GM12872 (cell line): ENCODE results near the gene HEATR1.

Experiments used
- TF ChIP-seq, protein P1 (sequence below): IDR thresholded peaks from 3 replicates; pipeline ENCODE4 v1.5.1; 2011; ENCODE audit warnings: low read depth, mild to moderate bottlenecking, low read length, moderate library complexity; ENCODE audit not compliant: insufficient read depth

Gene HEATR1

GRCh38 chr1:236523704-236524141, 80.6 kb downstream of the HEATR1 start, which contains the start of gene LGALS8:
Gene LGALS8, plus strand, starts transcription at chr1:236523982. Its CDS starts 2,089 bp downstream, at chr1:236526071.
- TF ChIP-seq, protein P1, sequence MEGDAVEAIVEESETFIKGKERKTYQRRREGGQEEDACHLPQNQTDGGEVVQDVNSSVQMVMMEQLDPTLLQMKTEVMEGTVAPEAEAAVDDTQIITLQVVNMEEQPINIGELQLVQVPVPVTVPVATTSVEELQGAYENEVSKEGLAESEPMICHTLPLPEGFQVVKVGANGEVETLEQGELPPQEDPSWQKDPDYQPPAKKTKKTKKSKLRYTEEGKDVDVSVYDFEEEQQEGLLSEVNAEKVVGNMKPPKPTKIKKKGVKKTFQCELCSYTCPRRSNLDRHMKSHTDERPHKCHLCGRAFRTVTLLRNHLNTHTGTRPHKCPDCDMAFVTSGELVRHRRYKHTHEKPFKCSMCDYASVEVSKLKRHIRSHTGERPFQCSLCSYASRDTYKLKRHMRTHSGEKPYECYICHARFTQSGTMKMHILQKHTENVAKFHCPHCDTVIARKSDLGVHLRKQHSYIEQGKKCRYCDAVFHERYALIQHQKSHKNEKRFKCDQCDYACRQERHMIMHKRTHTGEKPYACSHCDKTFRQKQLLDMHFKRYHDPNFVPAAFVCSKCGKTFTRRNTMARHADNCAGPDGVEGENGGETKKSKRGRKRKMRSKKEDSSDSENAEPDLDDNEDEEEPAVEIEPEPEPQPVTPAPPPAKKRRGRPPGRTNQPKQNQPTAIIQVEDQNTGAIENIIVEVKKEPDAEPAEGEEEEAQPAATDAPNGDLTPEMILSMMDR = no peak

- TF ChIP-seq, protein P1 = no peak
Measured at GRCh38 chr1:236522937-236523703, 81.2 kb downstream of the HEATR1 start.

GRCh38 chr1:236520445-236521005, 83.8 kb downstream of the HEATR1 start:
- TF ChIP-seq, protein P1 = no peak

DNA sequence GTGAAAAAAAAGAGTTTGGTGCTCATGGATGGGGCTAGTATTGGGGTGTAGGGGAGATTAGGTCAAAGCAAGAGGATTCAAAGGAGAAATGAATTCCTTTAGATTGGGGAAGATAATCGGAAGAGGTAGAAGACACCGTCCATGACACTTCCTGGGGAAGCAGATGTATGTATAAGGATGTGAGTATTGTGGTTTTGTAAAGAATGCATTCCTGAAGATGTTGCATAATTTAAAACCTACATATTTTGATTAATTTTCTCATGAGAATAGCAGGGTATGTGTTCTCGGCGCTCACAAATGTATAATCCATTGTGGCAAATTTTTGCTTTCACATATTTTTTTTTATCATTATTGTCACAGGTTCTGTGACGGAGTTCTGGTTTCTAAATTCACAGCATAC, 86.0 kb downstream of the HEATR1 start:
- TF ChIP-seq, protein P1 = no peak

DNA sequence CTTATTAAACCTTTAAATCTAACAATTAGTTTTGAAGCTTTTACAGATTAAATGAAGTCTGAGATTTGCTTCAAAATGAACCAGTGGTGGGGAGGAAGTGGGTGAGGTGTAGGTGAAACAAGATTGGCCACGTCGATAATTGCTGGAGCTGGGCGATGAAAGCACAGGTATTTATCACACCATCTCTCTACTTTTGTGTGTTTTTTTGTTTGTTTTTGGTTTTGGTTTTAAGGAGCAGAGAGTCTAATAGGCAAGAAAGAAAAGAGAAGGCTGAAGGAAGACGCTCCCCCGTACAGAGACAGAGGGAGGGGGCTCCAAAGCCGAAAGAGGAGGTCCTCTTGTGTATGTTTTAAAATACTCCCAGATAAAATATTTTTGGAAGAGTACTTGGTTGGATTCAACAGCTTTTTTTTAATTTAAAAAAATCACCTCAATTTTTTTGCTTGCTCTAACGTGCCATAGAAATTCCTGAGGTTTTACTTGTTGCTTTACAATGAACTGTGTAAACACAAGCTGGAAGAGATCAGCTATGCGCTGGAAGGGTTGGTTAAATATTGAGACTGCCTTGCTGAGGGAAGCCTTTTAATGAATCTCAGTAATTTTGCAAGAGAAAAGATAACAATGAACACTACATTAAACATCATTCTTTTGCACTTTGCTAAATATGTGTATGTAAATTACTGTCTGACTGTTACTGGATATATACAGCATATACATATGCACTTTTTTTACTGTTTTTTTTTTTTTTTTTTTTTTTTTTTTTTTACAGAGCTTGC, 87.2 kb downstream of the HEATR1 start:
- TF ChIP-seq, protein P1 = no peak

DNA sequence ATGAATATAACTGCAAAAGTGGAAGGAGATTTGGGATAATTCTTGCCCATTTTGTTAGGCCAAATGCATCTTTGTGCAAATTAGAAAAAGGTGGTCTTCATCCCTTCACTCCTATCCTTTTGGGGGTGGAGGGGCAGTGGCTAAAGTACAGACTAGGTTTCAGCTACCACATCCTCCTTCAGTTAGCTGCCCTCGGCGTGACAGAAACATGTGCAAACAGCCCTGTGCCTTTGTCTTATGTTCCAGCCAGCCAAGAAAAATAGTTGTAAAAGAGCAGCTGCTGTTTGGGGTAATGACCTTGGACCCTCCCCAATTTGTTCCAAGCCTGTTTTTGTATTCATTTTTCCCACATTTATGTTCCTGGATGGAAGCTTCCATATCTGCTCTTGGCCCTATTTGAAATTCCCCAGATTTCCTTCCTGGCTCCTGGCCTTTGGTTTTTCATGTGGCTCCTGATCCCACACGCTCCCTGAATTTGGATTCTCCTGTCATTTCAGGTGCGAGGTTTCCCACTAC, 88.8 kb downstream of the HEATR1 start:
- TF ChIP-seq, protein P1 = no peak
